K562 (cell line): ENCODE results near the gene NPB. TPM values are rescaled to one million over a fixed set of nuclear protein-coding genes. Genes with fewer than 3 reads are reported as not detected.

Experiments
- EP400 ChIP-seq: fragments of 450-650 bp; IDR thresholded peaks from 2 replicates; pipeline ENCODE4 v1.6.1; 2017; ENCODE audit warnings: antibody characterized with exemption, mild to moderate bottlenecking, moderate library complexity
- FOXP1 ChIP-seq: sonication (generic); formaldehyde crosslinking; IDR thresholded peaks from 2 replicates; pipeline ENCODE4 v1.8.0; 2022; ENCODE audit warnings: mild to moderate bottlenecking, missing genetic modification reagents
- PTRF ChIP-seq: fragments of 450-650 bp; IDR thresholded peaks from 2 replicates; pipeline ENCODE4 v1.6.1; 2016; ENCODE audit warnings: mild to moderate bottlenecking, missing genetic modification characterization, missing compliant biosample characterization
- SIN3A ChIP-seq, 2 experiments: fragments of 150-350 bp in 1 of 2; IDR thresholded peaks; 2 replicates each; pipeline ENCODE4 v1.6.1; 2011 to 2016; ENCODE audit warnings: borderline replicate concordance in 2 of 2, low read depth in 2 of 2, low read length in 2 of 2, mild to moderate bottlenecking in 2 of 2, moderate library complexity in 2 of 2; ENCODE audit not compliant: control insufficient read depth in 1 of 2
- U2AF1 ChIP-seq: fragments of 200-400 bp; formaldehyde crosslinking; optimal IDR thresholded peaks from 2 replicates; pipeline ENCODE3; 2017; ENCODE audit warnings: mild to moderate bottlenecking, low read depth, low read length, moderate library complexity
- ZFP91 ChIP-seq: sonication (generic); formaldehyde crosslinking; IDR thresholded peaks from 2 replicates; pipeline ENCODE4 v1.8.0; 2022; ENCODE audit warnings: mild to moderate bottlenecking, missing genetic modification reagents
- ZNF133 ChIP-seq: fragments of 250-450 bp; sonication (Bioruptor Pico); IDR thresholded peaks from 2 replicates; pipeline ENCODE4 v1.4.0; 2020; ENCODE audit warnings: mild to moderate bottlenecking
- ZNF395 ChIP-seq: fragments of 200-800 bp; sonication (Bioruptor generic); IDR thresholded peaks from 2 replicates; pipeline ENCODE4 v1.6.1; 2017; ENCODE audit warnings: missing genetic modification characterization, missing compliant biosample characterization
- polyA plus RNA-seq, 8 experiments: library from polyadenylated mRNA; depleted of rRNA in 4 of 8; stranded (reverse) in 5 of 8; unstranded in 3 of 8; fragments of >200 nt; fragmentation: Nextera tagmentation in 2 of 8; fragmentation: Illumina TruSeq in 1 of 8; extraction: Ambion mirVana in 2 of 8; extraction: Trizol in 1 of 8; gene quantifications; 2 replicates each; pipeline versions ENCODE4 v1.2.1 to v1.2.3, GENCODE V29; 2011 to 2014; ENCODE audit warnings: inconsistent platforms in 1 of 8, missing spikeins in 1 of 8
- total RNA-seq, 7 experiments: library from RNA; depleted of rRNA in 6 of 7; stranded (reverse); fragments of >200 nt in 6 of 7; fragmentation: Illumina TruSeq in 2 of 7; extraction: Trizol in 2 of 7; gene quantifications; 2 replicates each; pipeline versions ENCODE4 v1.2.1 to v1.2.3, GENCODE V29; 2011 to 2021; ENCODE audit warnings: low replicate concordance in 1 of 7
- TF ChIP-seq, protein P1 (sequence below): fragments of 200-600 bp; sonication (generic); IDR thresholded peaks from one replicate; pipeline ENCODE4 v1.6.1; 2012; ENCODE audit warnings: mild to moderate bottlenecking, low read depth, low read length, inconsistent platforms
- TF ChIP-seq, protein P2 (sequence below): sonication (generic); formaldehyde crosslinking; IDR thresholded peaks from 2 replicates; pipeline ENCODE4 v1.8.0; 2022; ENCODE audit warnings: missing genetic modification reagents, mild to moderate bottlenecking, borderline replicate concordance

NPB gene
- total and polyA plus RNA-seq, 9 of the 15 experiments (the other 6 are each of a cell fraction or from before 2014, with no cell fraction given), result 0.03 to 0.61 (median 0.14) TPM; not detected in 2

GRCh38 chr17:81866440-81867169 is 35.4 kb upstream of the NPB start (continued):
- TF ChIP-seq, protein P1, sequence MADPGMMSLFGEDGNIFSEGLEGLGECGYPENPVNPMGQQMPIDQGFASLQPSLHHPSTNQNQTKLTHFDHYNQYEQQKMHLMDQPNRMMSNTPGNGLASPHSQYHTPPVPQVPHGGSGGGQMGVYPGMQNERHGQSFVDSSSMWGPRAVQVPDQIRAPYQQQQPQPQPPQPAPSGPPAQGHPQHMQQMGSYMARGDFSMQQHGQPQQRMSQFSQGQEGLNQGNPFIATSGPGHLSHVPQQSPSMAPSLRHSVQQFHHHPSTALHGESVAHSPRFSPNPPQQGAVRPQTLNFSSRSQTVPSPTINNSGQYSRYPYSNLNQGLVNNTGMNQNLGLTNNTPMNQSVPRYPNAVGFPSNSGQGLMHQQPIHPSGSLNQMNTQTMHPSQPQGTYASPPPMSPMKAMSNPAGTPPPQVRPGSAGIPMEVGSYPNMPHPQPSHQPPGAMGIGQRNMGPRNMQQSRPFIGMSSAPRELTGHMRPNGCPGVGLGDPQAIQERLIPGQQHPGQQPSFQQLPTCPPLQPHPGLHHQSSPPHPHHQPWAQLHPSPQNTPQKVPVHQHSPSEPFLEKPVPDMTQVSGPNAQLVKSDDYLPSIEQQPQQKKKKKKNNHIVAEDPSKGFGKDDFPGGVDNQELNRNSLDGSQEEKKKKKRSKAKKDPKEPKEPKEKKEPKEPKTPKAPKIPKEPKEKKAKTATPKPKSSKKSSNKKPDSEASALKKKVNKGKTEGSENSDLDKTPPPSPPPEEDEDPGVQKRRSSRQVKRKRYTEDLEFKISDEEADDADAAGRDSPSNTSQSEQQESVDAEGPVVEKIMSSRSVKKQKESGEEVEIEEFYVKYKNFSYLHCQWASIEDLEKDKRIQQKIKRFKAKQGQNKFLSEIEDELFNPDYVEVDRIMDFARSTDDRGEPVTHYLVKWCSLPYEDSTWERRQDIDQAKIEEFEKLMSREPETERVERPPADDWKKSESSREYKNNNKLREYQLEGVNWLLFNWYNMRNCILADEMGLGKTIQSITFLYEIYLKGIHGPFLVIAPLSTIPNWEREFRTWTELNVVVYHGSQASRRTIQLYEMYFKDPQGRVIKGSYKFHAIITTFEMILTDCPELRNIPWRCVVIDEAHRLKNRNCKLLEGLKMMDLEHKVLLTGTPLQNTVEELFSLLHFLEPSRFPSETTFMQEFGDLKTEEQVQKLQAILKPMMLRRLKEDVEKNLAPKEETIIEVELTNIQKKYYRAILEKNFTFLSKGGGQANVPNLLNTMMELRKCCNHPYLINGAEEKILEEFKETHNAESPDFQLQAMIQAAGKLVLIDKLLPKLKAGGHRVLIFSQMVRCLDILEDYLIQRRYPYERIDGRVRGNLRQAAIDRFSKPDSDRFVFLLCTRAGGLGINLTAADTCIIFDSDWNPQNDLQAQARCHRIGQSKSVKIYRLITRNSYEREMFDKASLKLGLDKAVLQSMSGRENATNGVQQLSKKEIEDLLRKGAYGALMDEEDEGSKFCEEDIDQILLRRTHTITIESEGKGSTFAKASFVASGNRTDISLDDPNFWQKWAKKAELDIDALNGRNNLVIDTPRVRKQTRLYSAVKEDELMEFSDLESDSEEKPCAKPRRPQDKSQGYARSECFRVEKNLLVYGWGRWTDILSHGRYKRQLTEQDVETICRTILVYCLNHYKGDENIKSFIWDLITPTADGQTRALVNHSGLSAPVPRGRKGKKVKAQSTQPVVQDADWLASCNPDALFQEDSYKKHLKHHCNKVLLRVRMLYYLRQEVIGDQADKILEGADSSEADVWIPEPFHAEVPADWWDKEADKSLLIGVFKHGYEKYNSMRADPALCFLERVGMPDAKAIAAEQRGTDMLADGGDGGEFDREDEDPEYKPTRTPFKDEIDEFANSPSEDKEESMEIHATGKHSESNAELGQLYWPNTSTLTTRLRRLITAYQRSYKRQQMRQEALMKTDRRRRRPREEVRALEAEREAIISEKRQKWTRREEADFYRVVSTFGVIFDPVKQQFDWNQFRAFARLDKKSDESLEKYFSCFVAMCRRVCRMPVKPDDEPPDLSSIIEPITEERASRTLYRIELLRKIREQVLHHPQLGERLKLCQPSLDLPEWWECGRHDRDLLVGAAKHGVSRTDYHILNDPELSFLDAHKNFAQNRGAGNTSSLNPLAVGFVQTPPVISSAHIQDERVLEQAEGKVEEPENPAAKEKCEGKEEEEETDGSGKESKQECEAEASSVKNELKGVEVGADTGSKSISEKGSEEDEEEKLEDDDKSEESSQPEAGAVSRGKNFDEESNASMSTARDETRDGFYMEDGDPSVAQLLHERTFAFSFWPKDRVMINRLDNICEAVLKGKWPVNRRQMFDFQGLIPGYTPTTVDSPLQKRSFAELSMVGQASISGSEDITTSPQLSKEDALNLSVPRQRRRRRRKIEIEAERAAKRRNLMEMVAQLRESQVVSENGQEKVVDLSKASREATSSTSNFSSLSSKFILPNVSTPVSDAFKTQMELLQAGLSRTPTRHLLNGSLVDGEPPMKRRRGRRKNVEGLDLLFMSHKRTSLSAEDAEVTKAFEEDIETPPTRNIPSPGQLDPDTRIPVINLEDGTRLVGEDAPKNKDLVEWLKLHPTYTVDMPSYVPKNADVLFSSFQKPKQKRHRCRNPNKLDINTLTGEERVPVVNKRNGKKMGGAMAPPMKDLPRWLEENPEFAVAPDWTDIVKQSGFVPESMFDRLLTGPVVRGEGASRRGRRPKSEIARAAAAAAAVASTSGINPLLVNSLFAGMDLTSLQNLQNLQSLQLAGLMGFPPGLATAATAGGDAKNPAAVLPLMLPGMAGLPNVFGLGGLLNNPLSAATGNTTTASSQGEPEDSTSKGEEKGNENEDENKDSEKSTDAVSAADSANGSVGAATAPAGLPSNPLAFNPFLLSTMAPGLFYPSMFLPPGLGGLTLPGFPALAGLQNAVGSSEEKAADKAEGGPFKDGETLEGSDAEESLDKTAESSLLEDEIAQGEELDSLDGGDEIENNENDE, result peak; percentile 70
- TF ChIP-seq, protein P2, sequence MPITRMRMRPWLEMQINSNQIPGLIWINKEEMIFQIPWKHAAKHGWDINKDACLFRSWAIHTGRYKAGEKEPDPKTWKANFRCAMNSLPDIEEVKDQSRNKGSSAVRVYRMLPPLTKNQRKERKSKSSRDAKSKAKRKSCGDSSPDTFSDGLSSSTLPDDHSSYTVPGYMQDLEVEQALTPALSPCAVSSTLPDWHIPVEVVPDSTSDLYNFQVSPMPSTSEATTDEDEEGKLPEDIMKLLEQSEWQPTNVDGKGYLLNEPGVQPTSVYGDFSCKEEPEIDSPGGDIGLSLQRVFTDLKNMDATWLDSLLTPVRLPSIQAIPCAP (CRISPR knock-in tag), result no peak
- TF ChIP-seq PTRF (tag) (no peak), U2AF1 (no peak), ZNF395 (CRISPR knock-in tag) (no peak), ZFP91 (CRISPR knock-in tag) (no peak), ZNF133 (CRISPR knock-in tag) (no peak), FOXP1 (CRISPR knock-in tag) (no peak), SIN3A (IDR thresholded peaks at IDR 0.05; ENCODE audit: borderline replicate concordance in 2 of 2, control insufficient read depth in 1 of 2, low read depth in 2 of 2, low read length in 2 of 2) (peak in 1 of 2 experiments; percentile 3; a peak in 1 of 4 replicates), EP400 (no peak)
